Bronchial epithelial cell (primary cell): ENCODE measurements around the gene KRT32. TPM values are rescaled to one million over a fixed set of nuclear protein-coding genes. Genes with fewer than 3 reads are reported as not detected.
"Not testable (repeated sequence)": the region's sequence is repeated elsewhere in the genome, so short reads cannot be mapped to it uniquely, and the experiment has no call there.

Experiments used
- DNase-seq: peaks from one replicate; pipeline ENCODE4 v3.0.0-alpha.2; 2010; ENCODE audit warnings: low read depth
- FAIRE-seq: peaks from 2 replicates; lab custom pipeline; 2011; peaks lifted over from hg19 to GRCh38; lab: Jason Lieb, UNC
- H3K27me3 ChIP-seq: 2 replicates; pipeline ENCODE4 v1.5.1; 2011; ENCODE audit warnings: low read length; ENCODE audit not compliant: control insufficient read depth, insufficient read depth
- H3K36me3 ChIP-seq: 2 replicates; pipeline ENCODE4 v1.5.1; 2011; ENCODE audit warnings: low read length; ENCODE audit not compliant: control insufficient read depth, insufficient read depth
- H3K4me3 ChIP-seq: 2 replicates; pipeline ENCODE4 v1.5.1; 2011; ENCODE audit warnings: mild to moderate bottlenecking, low read depth, low read length, control low read depth
- CTCF ChIP-seq: IDR thresholded peaks from 2 replicates; pipeline ENCODE4 v1.5.1; 2011; ENCODE audit warnings: mild to moderate bottlenecking, moderate library complexity, low read length, control low read depth, inconsistent platforms; ENCODE audit not compliant: insufficient read depth, severe bottlenecking
- total RNA-seq: library from RNA; depleted of rRNA; stranded (reverse); fragments of >200 nt; gene quantifications from 2 replicates; pipeline ENCODE4 v1.2.1, GENCODE V29; 2014

Gene KRT32
- total RNA-seq, 1 donor from 2014 or later: not detected

DNA sequence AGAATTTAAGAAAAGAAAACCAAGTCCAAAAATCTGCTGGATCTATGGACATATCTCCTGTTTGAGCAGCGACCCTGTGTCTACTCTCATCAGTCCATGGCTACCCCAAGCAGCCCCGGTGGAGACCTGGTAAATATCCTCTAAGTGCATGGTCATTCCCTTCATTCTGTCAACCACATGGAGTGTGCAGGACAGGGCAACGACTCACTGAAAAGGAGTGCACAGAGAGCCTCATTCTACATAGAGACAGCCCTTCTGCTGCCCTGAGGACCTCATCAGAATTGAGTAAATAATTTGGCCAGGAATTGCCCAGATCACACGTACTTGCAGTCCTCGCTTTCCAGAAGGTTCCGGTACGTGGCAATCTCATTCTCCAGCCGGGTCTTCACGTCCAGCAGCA lies 29.4 kb downstream of the KRT32 start:
- Histone ChIP-seq H3K27me3 (no peaks in the 10 kb centered on the region), H3K36me3 (no peaks in the 10 kb centered on the region), H3K4me3 (no peak overlapping the region)
- no peak for TF ChIP-seq CTCF
- FAIRE-seq: peak; percentile 36
- no peak for DNase-seq

- Histone ChIP-seq H3K36me3 (no peaks in the 10 kb centered on the region), H3K4me3 (no peak overlapping the region), H3K27me3 (no peaks in the 10 kb centered on the region)
- TF ChIP-seq CTCF: no peak
- no peak for DNase-seq
- FAIRE-seq: no peak
Measured at GRCh38 chr17:41437254-41437653, 29.9 kb downstream of the KRT32 start.

- DNase-seq (no peak), FAIRE-seq (no peak)
- no peak for TF ChIP-seq CTCF
- Histone ChIP-seq H3K4me3 (no peak overlapping the region), H3K36me3 (no peaks in the 10 kb centered on the region), H3K27me3 (no peaks in the 10 kb centered on the region)
Measured at GRCh38 chr17:41434415-41434814, 32.8 kb downstream of the KRT32 start.

DNA sequence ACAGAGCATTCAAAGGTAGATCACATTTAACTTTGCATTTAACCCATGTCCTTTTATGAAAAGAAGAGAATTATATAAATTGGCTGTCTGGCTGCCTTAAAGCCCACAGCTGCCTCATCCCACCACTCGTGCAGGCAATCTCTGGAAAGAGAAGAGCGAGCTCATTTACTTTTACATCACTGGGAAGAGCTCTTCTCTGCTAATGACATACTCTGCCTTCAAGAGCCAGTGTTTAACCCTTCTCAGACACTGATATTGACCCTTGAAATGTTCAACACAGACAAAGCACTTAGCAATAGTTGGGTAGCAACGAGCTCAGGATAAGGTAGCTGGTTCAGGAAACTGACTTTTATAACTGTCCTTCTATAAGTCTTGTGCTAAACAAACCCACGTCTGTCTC lies 33.2 kb downstream of the KRT32 start:
- DNase-seq: no peak
- FAIRE-seq: no peak
- Histone ChIP-seq H3K4me3 (no peak overlapping the region), H3K27me3 (no peaks in the 10 kb centered on the region), H3K36me3 (no peaks in the 10 kb centered on the region)
- no peak for TF ChIP-seq CTCF

GRCh38 chr17:41433586-41433985 lies 33.6 kb downstream of the KRT32 start:
- Histone ChIP-seq H3K36me3 (no peaks in the 10 kb centered on the region), H3K27me3 (no peaks in the 10 kb centered on the region), H3K4me3 (no peak overlapping the region)
- DNase-seq (no peak), FAIRE-seq (no peak)
- TF ChIP-seq CTCF: no peak

DNA sequence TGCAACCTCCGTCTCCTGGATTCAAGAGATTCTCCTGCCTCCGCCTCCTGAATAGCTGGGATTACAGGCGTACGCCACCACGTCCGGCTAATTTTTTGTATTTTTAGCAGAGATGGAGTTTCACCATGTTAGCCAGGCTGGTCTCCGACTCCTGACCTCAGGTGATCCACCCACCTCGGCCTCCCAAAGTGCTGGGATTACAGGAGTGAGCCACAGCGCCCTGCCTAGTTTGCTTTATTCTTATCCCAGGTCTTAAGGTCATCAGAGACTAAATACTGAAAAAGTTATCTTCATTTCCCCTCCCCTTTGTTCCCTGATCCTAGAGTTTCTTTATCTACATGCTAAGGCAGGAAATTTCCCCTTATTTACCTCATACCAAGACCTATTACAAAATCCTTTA lies 36.8 kb downstream of the KRT32 start:
- H3K27me3 ChIP-seq, DNase-seq, H3K36me3 ChIP-seq, H3K4me3 ChIP-seq, FAIRE-seq: not testable (repeated sequence)
